A549 treated with AZD9567 at 1 μM for 4 hours (cell line): ENCODE results near the gene NBL1. TPM values are rescaled to one million over a fixed set of nuclear protein-coding genes. Genes with fewer than 3 reads are reported as not detected.

Experiments used
- total RNA-seq: library from RNA; stranded (reverse); fragments of 200-300 nt; extraction: Qiagen RNA extraction; gene quantifications from 5 replicates; pipeline ENCODE4 v1.2.3, GENCODE V29; 2022; ENCODE audit not compliant: insufficient read depth

The NBL1 gene
- 21.9 to 49.7 TPM (median 41.4 TPM) in 5 replicates for total RNA-seq

GRCh38 chr1:19643602-19644394 lies at the start of gene NBL1:
NBL1 (plus strand) TSS chr1:19644311; CDS start chr1:19655031, 10,720 bp downstream.

DNA sequence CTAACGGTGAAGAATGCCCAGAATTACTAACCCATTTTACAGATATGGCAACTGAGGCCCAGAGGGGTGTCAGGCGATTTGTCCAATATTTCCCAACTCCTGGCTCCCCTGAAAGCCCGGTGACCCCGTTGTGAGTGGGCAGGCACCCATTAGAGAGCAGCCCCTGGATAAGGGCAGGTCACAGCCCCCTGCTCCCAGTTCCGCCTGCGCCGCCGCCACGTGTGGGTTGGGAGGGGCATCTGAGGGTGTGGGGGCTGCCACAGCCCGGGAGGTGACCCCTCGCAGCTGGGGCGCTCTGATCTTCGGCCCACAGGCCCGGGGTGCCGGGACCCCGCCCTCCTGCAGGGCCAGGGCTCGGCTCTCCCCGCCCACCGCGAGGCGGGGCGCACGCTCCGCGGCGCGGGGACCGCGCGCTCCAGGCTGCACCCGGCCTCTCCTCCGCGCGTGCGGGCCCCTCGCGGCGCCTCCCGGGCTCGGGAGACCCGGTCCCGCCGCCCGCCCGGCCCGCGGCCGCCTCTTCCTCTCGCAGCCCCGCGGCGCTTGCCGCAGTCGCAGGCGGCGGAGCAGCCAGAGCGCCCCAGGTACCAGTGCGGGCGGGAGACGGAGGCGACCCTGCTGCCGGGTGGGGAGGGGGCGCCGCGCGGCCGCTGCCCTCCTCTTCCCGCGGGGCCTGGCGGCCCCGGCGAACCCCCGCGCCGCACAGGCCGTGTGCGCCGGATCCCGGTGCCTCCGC lies 20.5 kb downstream of the NBL1 start, which contains the start of gene HTR6:
HTR6 (plus strand) TSS at position 423 of the 733 bp plus-strand sequence. CDS start 879 bp downstream, outside the sequence.

Other genes starting within 250 kb of the NBL1 start
- gene CAPZB, start 158.8 kb upstream of the NBL1 start, total RNA-seq = 224 to 235 TPM (median 229 TPM) in 5 replicates
- 0.15 to 0.17 TPM (median 0.16 TPM) in 4 of 5 replicates, not detected in the other for gene HTR6, start 20.6 kb downstream of the NBL1 start, total RNA-seq
- 5.9 to 7.7 TPM (median 6.4 TPM) in 5 replicates for gene TMCO4, start 155.6 kb downstream of the NBL1 start, total RNA-seq
- gene RNF186, start 171.0 kb downstream of the NBL1 start, total RNA-seq = not detected in 5 replicates
- 2.7 to 3.7 TPM (median 3.0 TPM) in 5 replicates for gene OTUD3, start 238.1 kb downstream of the NBL1 start, total RNA-seq